IPS DF 6.9 (cell line): ENCODE results near the gene COG5.
"Not testable (repeated sequence)": the region's sequence is repeated elsewhere in the genome, so short reads cannot be mapped to it uniquely, and the experiment has no call there.

ENCODE experiments used
- DNase-seq: peaks from one replicate; pipeline ENCODE4 v3.0.0-alpha.2; 2013; ENCODE audit warnings: low read depth, low spot score
- H3K27ac ChIP-seq: one replicate; pipeline ENCODE4 v1.5.1; 2013; ENCODE audit warnings: low read length, control low read depth
- H3K27me3 ChIP-seq: 2 replicates; pipeline ENCODE4 v1.6.1; 2013; ENCODE audit warnings: mild to moderate bottlenecking, low read length; ENCODE audit not compliant: control insufficient read depth, insufficient read depth
- H3K36me3 ChIP-seq: 2 replicates; pipeline ENCODE4 v1.6.1; 2013; ENCODE audit warnings: low read length; ENCODE audit not compliant: control insufficient read depth, insufficient read depth
- H3K4me1 ChIP-seq: 2 replicates; pipeline ENCODE4 v1.6.1; 2013; ENCODE audit warnings: low read length; ENCODE audit not compliant: control insufficient read depth, insufficient read depth
- H3K4me3 ChIP-seq: 2 replicates; pipeline ENCODE4 v1.5.1; 2013; ENCODE audit warnings: mild to moderate bottlenecking, low read length
- H3K9me3 ChIP-seq: 2 replicates; pipeline ENCODE4 v1.6.1; 2013; ENCODE audit warnings: low read length, inconsistent platforms; ENCODE audit not compliant: control insufficient read depth, insufficient read depth
- WGBS: extraction: QIAGEN DNeasy Blood & Tissue Kit; methylation state at CpG from one replicate; pipeline ENCODE4 v1.1.7; 2013; ENCODE audit warnings: mixed read lengths, missing lambda C conversion rate; ENCODE audit not compliant: insufficient read length, insufficient coverage; 5-methylcytosine and 5-hydroxymethylcytosine counted together

The COG5 gene

GRCh38 chr7:107233174-107233573 is 330.5 kb downstream of the COG5 start:
- Histone ChIP-seq H3K27ac (no peak overlapping the region), H3K4me1 (peaks cover 2% of the 10 kb centered on the region; the same call in 1 of the 2 replicates), H3K36me3 (no peaks in the 10 kb centered on the region), H3K9me3 (no peaks in the 10 kb centered on the region), H3K27me3 (no peaks in the 10 kb centered on the region), H3K4me3 (no peak overlapping the region)
- WGBS, result no CpG with 5 or more reads among the region's 4 CpGs
- DNase-seq, result no peak

GRCh38 chr7:107232568-107233090 is 331.1 kb downstream of the COG5 start:
- Histone ChIP-seq H3K36me3 (no peaks in the 10 kb centered on the region), H3K27ac (no peak overlapping the region), H3K4me3 (no peak overlapping the region), H3K4me1 (peaks cover 2% of the 10 kb centered on the region; the same call in 1 of the 2 replicates), H3K9me3 (no peaks in the 10 kb centered on the region), H3K27me3 (no peaks in the 10 kb centered on the region)
- WGBS, result no CpG with 5 or more reads among the region's 7 CpGs
- DNase-seq, result no peak

GRCh38 chr7:107230334-107230733 is 333.4 kb downstream of the COG5 start:
- no peak for DNase-seq
- Histone ChIP-seq H3K4me1 (peaks cover 2% of the 10 kb centered on the region; the same call in 1 of the 2 replicates), H3K4me3 (no peak overlapping the region), H3K9me3 (no peaks in the 10 kb centered on the region), H3K27me3 (no peaks in the 10 kb centered on the region), H3K27ac (no peak overlapping the region), H3K36me3 (no peaks in the 10 kb centered on the region)
- WGBS, result no CpG with 5 or more reads among the region's 3 CpGs

- Histone ChIP-seq H3K4me3 (no peak overlapping the region), H3K36me3 (no peaks in the 10 kb centered on the region), H3K9me3 (no peaks in the 10 kb centered on the region), H3K27ac (no peak overlapping the region), H3K4me1 (peaks cover 2% of the 10 kb centered on the region; the same call in 1 of the 2 replicates), H3K27me3 (no peaks in the 10 kb centered on the region)
- no peak for DNase-seq
- WGBS, result no CpG with 5 or more reads among the region's 2 CpGs
These were observed 335.4 kb downstream of the COG5 start for GRCh38 chr7:107228291-107228690.

GRCh38 chr7:107224374-107225223 is 339.1 kb downstream of the COG5 start:
- no peaks in the 10 kb centered on the region for H3K9me3 ChIP-seq
- H3K27ac ChIP-seq, result no peak overlapping the region
- H3K4me3 ChIP-seq, result no peak overlapping the region
- no CpG with 5 or more reads among the region's 5 CpGs for WGBS
- no peaks in the 10 kb centered on the region for H3K4me1 ChIP-seq
- H3K27me3 ChIP-seq, result no peaks in the 10 kb centered on the region
- no peak for DNase-seq
- H3K36me3 ChIP-seq, result no peaks in the 10 kb centered on the region

- H3K27me3 ChIP-seq, H3K4me3 ChIP-seq, DNase-seq, H3K36me3 ChIP-seq, H3K4me1 ChIP-seq, H3K9me3 ChIP-seq, H3K27ac ChIP-seq: not testable (repeated sequence)
- no CpG with 5 or more reads among the region's 6 CpGs for WGBS
These were observed 342.9 kb downstream of the COG5 start for GRCh38 chr7:107220806-107221205.

GRCh38 chr7:107220356-107220755 is 343.4 kb downstream of the COG5 start:
- H3K27ac ChIP-seq, result no peak overlapping the region
- H3K9me3 ChIP-seq, result no peaks in the 10 kb centered on the region
- H3K4me1 ChIP-seq, result no peaks in the 10 kb centered on the region
- no peaks in the 10 kb centered on the region for H3K27me3 ChIP-seq
- H3K4me3 ChIP-seq, result no peak overlapping the region
- DNase-seq, result no peak
- no peaks in the 10 kb centered on the region for H3K36me3 ChIP-seq
- no CpG with 5 or more reads among the region's 5 CpGs for WGBS

- no CpG with 5 or more reads among the region's 2 CpGs for WGBS
- Histone ChIP-seq H3K9me3 (no peaks in the 10 kb centered on the region), H3K4me3 (no peak overlapping the region), H3K36me3 (no peaks in the 10 kb centered on the region), H3K27me3 (no peaks in the 10 kb centered on the region), H3K4me1 (no peaks in the 10 kb centered on the region), H3K27ac (no peak overlapping the region)
- DNase-seq, result no peak
These were observed 344.0 kb downstream of the COG5 start for GRCh38 chr7:107219563-107220244.

- no peaks in the 10 kb centered on the region for H3K27me3 ChIP-seq
- H3K4me3 ChIP-seq, result no peak overlapping the region
- DNase-seq, result no peak
These were observed 349.8 kb downstream of the COG5 start for GRCh38 chr7:107213945-107214344.

GRCh38 chr7:107213193-107213788 is 350.4 kb downstream of the COG5 start:
- Histone ChIP-seq H3K9me3 (no peaks in the 10 kb centered on the region), H3K36me3 (no peaks in the 10 kb centered on the region), H3K4me1 (no peaks in the 10 kb centered on the region), H3K27ac (no peak overlapping the region), H3K27me3 (no peaks in the 10 kb centered on the region), H3K4me3 (no peak overlapping the region)
- no CpG with 5 or more reads among the region's 5 CpGs for WGBS
- no peak for DNase-seq

More at GRCh38 chr7:107213945-107214344, 349.8 kb downstream of the COG5 start:
- H3K4me1 ChIP-seq, result no peaks in the 10 kb centered on the region
- H3K9me3 ChIP-seq, result no peaks in the 10 kb centered on the region
- no peak overlapping the region for H3K27ac ChIP-seq
- H3K36me3 ChIP-seq, result no peaks in the 10 kb centered on the region
